ENCODE data around the gene DMD.

The DMD gene

DNA sequence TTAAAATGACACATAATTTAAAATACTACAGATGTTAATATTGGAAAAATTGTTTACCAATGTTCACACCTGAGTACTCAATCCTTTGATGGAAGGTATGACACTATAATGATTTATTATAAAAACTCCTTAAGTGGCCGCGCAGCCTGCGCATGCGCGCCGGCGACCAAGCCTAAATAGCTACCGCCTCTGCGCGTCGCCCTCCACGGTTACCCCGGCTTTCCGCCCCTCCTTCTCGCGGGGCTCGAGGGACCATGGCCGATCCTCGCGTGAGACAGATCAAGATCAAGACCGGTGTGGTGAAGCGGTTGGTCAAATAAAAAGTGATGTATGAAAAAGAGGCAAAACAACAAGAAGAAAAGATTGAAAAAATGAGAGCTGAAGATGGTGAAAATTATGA, 170.2 kb downstream of the DMD start:
- no peak for DNase-seq (ENCODE audit: low spot score)

DNA sequence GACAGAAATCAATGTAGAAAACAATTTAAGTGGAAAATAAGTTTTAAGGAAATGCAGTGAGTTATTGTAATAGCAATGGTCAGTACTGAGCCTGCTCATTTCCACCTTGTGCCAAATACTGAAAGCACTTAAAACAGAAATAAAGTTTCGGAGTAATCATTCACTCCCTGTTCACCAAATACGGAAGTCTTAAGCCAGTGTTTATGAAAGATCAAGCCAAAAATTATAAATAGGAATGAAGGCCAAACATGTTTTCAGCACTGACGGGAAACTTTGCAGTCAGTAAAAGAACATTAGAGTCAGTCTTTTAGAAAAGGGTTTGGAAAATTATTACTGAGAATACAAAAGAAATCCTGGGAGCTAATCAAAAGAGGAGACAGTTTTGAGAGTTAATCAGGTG, 178.6 kb downstream of the DMD start:
- no peak for DNase-seq (ENCODE audit: low spot score)

DNA sequence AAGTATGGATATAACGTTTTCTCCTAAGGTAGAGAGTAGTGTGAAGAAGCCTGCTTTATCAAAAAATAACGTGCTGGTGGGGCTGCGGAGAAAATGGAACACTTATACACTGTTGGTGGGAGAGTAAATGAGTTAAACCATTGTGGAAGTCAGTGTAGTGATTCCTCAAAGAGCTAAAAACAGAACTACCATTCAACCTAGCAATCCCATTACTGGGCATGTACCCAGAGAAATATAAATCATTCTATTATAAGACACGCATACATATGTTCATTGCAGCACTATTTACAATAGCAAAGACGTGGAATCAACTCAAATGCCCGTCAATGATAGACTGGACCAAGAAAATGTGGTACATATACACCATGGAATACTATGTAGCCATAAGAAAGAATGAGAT, 196.4 kb downstream of the DMD start:
- no peak for DNase-seq (ENCODE audit: low spot score)

DNA sequence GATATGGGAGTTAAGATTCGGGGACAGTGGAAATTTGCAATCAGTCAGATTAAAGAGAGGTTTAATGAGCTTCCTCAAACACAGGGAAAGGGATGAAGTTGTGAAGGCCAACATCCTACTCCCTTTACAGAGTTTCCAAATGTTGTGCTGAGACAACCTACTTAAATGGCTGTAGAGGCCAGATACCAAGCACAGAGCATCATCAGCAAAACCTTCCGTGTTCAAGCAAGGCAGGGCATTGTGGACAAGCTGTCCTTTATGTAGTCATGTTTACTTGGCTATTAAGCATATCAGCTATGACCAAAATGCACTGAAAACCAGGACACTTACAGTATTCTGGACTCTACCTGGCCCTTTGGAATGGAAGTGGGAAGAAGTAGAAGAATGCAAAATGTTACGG, 197.3 kb downstream of the DMD start:
- DNase-seq (ENCODE audit: low spot score): no peak

DNA sequence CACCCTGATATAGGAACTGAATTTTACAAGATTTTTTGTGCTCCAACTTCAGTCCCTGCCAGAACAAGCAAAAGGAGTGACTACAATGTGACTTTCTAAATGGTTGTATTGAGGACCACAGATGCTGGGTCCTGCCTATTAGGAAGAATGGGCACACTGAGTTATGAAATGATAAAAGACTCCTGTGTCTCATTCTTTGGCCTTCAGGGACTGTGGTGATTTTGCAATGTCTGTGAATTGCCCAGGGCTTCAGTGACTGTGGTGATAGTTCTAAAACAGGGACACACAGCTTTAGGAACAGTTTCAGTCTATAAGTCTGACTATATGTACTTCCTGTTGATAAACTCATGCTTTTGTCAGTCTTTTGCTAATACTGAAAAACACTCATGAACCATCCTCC, 210.2 kb downstream of the DMD start:
- peak; percentile 0 for DNase-seq (ENCODE audit: low spot score)

DNA sequence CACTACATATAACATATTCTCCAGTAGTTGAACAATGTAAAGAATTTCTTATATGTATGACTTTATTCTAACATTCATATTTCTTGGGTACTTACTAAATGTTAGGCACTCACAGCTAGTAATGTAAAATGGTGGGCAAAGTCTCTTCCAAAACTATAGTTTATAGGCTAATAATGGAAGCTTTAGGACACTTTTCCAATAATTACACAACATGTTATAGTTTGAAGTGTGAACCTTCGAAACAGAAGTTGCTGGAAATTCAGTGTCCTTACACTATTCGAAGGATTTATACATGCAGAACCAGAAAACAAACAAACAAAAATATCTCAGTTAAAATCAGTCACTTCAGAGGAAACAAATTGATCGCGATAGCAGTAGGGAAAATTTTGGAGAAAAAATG, 212.6 kb downstream of the DMD start:
- DNase-seq (ENCODE audit: low spot score): no peak

DNA sequence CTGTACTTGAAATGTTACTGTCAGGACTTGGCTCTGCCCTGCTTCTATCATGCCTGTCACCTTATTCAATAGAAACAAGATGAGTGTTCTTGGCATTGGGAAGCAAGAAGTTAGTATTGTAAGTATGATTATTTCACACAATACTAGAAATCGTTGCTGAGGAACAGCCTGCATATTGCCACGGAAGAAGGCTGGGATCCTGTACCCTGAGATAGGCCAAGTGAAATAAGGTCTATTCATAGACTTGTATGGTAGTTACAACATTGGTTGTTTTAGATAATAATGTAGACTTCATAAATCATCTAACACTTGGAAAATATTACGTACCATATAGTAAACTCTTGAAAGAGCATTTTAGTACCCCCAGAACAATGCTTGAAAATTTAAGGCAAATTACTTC, 215.9 kb downstream of the DMD start:
- no peak for DNase-seq (ENCODE audit: low spot score)

DNA sequence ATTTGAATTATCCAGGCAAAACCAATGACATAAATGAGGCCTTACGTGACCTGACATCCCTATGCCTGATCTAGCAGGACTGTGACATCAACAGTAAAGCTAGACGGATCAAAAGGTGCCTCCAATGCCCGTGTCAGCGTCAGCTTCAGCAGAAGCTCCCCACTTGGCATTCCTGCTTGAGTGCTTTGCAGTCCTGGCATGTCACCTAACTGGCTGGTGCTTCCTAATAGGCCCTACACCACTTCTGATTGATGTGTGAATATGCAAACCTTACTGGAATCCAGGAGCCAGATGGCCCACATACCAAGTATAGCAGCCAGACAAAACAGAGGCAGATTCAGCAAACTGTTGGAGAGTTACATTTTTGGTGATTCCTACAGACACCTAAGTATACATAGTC, 224.2 kb downstream of the DMD start:
- DNase-seq (ENCODE audit: low spot score): no peak

DNA sequence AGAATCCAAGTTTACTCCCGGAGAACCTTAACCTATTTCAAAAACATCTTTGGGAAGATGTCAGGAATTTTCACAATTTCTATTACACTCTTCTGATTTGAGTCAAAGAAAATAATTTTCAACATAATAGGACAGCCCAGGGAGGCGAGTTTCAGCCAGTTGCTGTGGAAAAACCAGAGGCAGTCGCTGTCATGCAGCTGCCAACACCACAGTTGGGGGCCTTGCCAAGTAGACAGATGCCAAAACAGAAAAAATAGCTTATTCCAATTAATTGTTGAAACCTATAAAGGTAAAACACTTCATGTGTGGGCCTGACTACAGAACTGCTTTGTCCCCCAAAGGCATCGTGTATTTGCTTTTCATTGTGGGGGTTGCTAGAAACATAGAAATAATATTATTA, 225.8 kb downstream of the DMD start:
- no peak for DNase-seq (ENCODE audit: low spot score)

DNA sequence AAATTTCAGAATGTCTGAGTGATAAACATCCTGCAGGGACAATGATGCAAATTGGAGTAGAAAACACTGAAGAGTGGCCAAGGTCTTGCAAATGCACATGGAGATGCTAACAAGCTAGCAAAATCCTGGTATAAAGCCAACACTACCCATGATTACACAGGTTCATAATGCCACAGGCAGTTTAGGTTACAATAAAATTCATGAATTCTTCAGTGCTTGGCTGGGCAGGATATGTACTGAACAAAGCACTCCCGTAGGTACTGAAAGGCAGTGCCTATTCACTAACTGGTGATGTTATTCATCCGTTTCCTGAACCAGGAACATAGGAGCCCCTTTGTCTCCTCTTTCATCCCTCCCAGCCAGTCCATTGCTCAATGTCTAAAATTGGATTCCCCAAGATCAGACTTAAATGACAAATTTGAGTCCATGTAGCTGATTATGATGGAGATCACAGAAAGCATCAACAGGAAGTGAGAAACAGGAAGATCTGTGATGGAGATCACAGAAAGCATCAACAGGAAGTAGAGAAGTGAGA, 244.5 kb downstream of the DMD start:
- no peak for DNase-seq (ENCODE audit: low spot score)

DNA sequence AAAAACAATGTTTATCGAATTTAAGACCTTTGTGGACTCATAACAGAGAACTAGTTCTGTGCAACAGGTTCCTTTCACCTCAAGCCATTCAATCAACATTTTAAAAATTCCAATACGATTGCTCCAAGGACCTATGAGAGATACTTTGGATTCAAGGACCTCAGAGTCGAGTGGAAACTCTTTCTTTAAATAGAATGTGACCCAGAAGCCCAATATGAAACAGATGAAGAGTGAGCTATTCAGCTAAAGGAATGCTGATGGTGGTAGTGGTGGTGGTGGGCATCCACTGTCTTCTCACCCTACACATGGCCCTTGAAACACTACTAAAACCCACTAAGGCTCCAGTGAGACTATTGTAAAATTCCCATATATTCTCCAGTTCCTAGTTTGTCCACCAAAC, 257.2 kb downstream of the DMD start:
- DNase-seq (ENCODE audit: low spot score): no peak

DNA sequence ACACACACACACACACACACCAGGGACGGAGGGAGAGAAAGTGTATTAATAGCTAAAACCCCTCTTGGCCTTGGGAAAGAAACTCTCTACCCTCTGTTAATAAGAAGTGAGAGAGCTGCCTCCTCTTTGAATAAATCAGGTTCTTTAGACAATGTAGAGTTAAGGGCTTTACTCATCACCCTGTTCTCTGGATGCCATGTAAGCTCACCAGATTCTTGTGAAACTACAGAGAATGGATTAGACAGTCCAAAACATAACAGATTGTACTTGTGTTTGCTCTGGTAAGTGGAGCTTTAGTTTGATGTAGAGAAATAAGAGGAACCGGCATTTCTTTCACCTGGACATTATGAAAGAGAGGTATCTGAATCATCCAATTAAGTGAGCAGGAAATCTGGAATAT, 263.2 kb downstream of the DMD start:
- DNase-seq (ENCODE audit: low spot score): no peak

DNA sequence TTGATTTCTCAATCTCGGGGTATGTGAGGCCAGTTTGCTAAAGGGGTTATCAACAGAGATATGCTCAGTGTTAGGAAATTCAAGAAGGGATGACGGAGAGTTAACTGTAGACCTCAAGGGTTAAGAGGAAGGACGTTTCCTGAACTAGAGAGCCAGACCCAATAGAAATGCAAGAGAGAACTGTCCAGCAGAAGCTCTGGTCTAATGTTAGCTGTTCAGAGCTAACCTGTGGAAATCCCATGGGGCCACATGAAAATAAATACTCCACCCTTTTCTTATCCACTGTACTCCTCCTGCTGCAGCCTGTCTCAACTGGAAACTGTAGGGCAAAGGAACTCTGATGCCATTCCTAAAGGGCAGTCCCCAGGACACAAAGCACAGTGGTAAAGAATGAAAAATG, 274.3 kb downstream of the DMD start:
- no peak for DNase-seq (ENCODE audit: low spot score)

DNA sequence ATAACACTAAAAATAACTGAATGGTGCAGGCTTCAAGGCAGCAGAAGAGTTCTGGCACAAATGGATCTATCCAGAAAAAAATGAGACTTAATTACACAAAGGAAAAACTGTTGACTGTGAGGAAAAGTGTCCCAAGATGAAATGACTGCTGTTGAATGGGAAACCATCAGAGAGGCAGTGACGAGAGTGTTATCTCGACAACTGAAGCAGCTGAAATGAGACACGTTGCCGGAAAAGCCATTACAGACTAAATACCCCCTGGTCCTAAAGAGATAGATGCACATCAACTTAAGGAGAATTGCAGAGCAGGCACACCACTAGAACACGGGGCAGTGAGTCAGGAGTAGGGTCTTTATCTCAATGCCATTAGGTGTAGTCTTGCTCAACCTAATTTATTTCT, 277.8 kb downstream of the DMD start:
- no peak for DNase-seq (ENCODE audit: low spot score)

DNA sequence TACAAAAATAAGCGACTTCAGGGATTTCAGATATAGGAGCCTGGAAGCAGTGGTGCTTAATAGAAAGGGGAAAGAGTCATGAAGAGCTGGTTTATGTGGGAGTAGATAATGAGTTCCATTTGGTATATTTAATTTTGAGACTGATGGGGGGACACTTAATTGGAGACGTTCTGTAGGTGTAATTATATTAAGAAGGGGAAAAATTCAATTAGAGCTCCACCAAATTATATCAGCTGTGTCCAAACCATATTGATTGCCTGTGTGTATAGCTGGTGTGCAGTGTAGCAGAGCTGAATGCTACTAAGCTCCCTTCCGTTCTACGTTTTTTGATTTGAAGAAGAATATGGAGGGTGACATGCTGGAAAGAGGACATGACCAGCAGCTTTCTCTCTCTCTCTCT, 282.3 kb downstream of the DMD start:
- DNase-seq (ENCODE audit: low spot score): no peak

DNA sequence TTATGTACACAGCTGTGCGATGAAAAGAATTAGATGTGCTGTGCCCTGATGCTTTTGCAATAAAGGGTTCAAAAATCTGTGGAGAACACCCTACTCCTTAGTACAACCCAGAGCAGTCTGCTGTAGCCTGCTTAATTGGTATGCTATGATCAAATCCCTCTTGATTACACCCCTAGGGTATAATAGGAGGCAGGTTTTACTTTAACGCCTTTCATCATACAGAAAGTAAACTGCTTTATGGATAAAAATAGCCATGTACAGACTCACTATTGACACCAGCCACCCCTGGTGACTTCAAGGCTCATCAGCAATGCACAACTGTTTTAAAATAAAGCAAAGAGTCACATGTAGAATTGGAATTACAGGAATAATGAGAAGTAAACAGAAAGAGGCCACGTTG, 315.3 kb downstream of the DMD start:
- no peak for DNase-seq (ENCODE audit: low spot score)

DNA sequence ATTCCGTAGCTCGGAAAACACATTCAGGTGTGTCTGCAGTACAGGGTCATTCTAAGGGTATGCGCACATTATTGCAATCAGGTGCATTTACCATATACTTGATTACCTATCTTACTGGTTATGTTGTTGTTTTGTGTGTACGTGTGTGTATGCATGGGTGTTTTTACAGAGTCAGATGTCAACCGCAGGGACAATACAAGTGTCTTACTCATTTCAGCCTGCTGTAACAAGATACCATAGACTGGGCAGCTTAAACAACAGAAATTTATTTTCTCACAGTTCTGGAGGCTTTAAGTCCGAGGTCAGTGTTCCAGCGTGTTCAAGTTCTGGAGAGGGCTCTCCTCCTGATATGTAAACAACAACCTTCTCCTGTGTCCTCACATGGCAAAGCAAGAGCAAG, 316.7 kb downstream of the DMD start:
- DNase-seq (ENCODE audit: low spot score): no peak

DNA sequence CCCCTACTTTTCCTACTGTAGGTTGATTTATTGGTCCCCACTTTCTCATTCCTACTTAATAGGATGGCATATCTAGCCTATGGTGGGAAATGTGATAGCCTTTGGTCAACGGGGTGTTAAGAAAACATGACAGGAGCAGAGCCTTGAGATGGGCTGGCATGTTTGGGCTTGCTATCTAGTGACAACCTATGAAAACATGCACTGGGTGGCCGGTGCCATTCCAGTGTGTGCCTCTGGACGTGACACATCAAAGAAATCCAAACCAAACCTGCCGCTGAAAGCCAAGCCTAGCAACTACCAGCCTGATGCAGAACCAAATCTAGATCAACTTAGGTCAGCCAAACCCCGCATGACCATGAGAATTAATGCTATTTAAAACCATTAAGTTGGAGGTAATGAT, 317.6 kb downstream of the DMD start:
- DNase-seq (ENCODE audit: low spot score): no peak

DNA sequence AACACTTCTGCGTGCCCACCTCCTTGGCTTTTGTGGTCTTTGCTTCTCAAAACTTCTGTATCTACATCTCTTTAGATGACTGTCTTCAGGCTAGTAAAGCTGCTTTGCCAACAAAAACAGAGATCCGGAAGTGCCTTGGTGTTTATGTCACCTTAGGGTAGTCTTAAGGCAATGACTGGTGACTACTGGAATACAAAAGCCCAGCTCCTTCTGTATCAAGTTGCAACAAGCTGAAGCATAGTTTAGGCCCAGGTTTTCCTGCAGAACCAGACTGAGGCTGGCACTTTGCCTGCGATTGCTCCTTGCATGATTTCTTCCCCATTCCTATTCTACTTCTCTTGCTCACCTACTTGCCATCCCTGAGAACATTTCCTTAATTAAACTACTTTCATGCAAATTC, 333.8 kb downstream of the DMD start:
- DNase-seq (ENCODE audit: low spot score): no peak

DNA sequence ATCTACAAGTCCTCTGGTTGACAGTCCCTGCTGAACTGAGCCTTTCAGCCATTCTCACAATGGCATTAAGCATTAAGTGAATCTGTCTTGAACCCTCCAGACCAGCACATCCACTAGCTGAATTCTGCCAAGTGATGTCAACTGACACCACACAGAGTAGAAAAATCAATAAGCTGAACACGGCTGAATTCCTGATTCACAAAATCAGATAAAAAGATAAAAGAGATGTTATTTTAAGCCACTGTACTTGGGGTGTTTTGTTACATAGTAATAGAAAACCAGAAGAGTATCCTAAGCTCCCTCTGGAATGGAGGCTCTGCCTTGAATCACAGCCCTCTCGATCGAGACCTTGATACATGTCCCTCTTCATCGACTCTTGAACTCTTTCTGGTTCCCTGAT, 336.5 kb downstream of the DMD start:
- DNase-seq (ENCODE audit: low spot score): no peak

DNA sequence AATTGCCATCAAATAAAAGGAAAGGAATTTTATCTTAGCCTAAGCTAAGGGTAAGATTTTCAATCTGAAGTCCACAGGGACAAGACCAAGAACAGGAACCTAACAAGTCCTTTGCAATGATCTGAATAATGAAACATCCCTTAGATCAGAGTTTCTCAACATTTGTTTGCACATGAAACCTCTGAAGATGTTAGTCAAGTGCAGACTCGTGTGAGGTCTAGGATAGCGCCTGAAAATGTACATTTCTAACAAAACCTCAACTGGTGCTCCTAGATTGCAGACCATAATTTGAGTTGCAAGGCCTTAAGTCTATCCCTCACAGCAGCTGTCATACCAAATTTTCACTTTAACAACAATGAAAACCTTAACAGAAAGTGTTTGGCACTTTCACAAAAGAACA, 337.6 kb downstream of the DMD start:
- DNase-seq (ENCODE audit: low spot score): no peak

DNA sequence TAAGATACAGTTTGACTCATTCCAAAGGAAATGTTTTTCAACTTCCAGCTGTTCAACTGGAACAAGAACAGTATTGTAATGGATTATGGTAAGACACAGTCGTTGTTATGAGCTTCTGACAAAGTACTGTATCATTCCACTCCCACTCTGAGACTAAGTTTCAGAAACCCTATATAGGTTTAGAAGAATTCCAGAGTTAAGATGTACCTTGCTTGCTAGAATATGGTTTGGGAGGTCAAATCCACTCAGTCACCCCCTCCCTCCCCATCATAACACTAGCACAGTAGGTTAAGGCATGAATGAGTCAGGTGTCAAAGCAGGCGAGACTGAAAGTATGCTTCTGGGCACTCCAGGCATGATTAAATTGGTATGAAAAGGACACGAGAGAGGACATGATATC, 339.7 kb downstream of the DMD start:
- DNase-seq (ENCODE audit: low spot score): no peak

DNA sequence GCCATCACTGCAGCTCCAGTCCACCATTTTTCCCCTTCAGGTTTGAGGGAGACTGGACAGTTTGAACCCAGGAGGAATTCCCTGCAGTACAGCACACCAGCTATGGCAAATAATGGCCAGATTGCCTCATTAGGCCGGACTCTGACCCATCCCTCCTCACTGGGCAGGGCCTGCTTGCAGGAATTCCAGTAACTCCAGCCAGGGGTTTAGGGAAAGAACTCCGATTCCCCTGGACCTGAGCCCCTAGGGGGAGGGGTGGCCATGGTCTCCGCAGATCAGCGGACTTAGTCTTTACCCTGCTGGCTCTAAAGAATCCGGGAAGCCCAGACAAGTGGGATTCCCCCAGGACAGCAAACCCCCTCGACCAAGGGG, 342.8 kb downstream of the DMD start:
- no peak for DNase-seq (ENCODE audit: low spot score)

DNA sequence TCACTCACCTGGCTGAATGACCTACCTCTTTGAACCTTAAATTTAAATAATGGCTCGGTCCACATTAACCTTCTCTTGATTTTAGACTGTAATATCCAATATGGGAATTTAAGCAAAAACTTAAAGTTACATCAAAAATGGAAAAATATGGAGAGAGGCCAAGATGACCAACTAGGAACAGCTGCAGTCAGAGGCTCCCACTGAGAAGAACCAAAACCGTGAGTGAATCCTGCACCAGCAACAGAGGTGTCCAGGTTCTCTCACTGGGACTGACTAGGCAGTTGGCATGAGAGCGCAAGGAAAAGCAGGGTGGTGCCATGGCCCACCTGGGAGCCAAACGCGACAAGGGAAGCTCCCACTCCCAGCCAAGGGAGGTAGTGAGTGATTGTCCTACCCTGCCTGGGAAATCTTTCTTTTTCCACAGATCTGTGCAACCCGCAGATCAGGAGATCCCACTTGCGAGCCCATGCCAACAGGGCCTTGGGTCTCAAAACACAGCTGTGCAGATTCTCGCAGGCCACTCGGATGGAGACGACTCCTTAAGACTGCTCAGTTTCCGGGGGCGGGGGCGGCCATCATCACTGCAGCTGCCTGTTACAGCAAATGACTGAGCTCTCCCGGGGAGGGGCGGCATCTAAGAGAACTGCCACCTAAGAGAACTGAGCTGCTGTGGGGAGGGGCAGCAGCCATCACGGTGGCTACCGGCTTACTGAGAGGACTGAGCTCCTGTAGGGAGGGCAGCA, 343.4 kb downstream of the DMD start:
- no peak for DNase-seq (ENCODE audit: low spot score)

DNA sequence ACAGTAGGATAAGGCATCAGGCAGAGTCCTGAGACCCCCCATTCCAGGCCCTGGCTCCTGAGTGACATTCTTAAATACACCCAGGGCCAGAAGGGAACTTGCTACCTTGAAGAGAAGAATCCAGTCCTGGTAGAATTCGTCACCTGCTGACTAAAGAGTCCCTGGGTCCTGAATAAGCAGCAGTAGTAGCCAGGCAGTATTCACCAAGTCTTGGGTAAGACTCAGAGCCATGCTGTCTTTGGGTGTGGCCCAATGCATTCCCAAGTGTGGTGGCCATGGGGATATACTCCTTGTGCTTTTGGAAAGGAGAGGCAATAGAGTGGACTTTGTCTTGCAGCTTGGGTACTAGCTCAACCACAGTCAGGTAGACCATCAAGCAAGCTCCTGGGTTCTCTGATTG, 359.1 kb downstream of the DMD start:
- no peak for DNase-seq (ENCODE audit: low spot score)
